ENCODE results near the gene COL17A1.

Gene COL17A1

GRCh38 chr10:104117839-104118323 lies 32.2 kb upstream of the COL17A1 start:
- TF ChIP-seq SIN3A (IDR thresholded peaks at IDR 0.05; ENCODE audit: borderline replicate concordance, insufficient read depth, low read length) = no peak
- TF ChIP-seq TAF1 (IDR thresholded peaks at IDR 0.05; ENCODE audit: borderline replicate concordance, insufficient read depth, low read length) = no peak
- no peak for TF ChIP-seq FOXP2 (optimal IDR thresholded peaks at IDR 0.05; ENCODE audit: borderline replicate concordance, extremely low read depth, extremely low read length, insufficient read depth)
- TF ChIP-seq REST (IDR thresholded peaks at IDR 0.05; ENCODE audit: insufficient read depth in 1 of 2, low read depth in 2 of 2, low read length in 2 of 2) = no peak
- no peak for TF ChIP-seq POLR2AphosphoS5 (IDR thresholded peaks at IDR 0.05; ENCODE audit: low read depth, low read length)

GRCh38 chr10:104113376-104113956 lies 27.8 kb upstream of the COL17A1 start:
- no peak for TF ChIP-seq REST (IDR thresholded peaks at IDR 0.05; ENCODE audit: insufficient read depth in 1 of 2, low read depth in 2 of 2, low read length in 2 of 2)
- no peak for TF ChIP-seq SIN3A (IDR thresholded peaks at IDR 0.05; ENCODE audit: borderline replicate concordance, insufficient read depth, low read length)
- TF ChIP-seq POLR2AphosphoS5 (IDR thresholded peaks at IDR 0.05; ENCODE audit: low read depth, low read length) = no peak
- no peak for TF ChIP-seq FOXP2 (optimal IDR thresholded peaks at IDR 0.05; ENCODE audit: borderline replicate concordance, extremely low read depth, extremely low read length, insufficient read depth)
- TF ChIP-seq TAF1 (IDR thresholded peaks at IDR 0.05; ENCODE audit: borderline replicate concordance, insufficient read depth, low read length) = no peak

GRCh38 chr10:104109908-104110662 lies 24.4 kb upstream of the COL17A1 start:
- TF ChIP-seq SIN3A (IDR thresholded peaks at IDR 0.05; ENCODE audit: borderline replicate concordance, insufficient read depth, low read length) = no peak
- TF ChIP-seq REST (IDR thresholded peaks at IDR 0.05; ENCODE audit: insufficient read depth in 1 of 2, low read depth in 2 of 2, low read length in 2 of 2) = no peak
- no peak for TF ChIP-seq TAF1 (IDR thresholded peaks at IDR 0.05; ENCODE audit: borderline replicate concordance, insufficient read depth, low read length)
- TF ChIP-seq POLR2AphosphoS5 (IDR thresholded peaks at IDR 0.05; ENCODE audit: low read depth, low read length) = no peak
- no peak for TF ChIP-seq FOXP2 (optimal IDR thresholded peaks at IDR 0.05; ENCODE audit: borderline replicate concordance, extremely low read depth, extremely low read length, insufficient read depth)

- no peak for TF ChIP-seq TAF1 (IDR thresholded peaks at IDR 0.05; ENCODE audit: borderline replicate concordance, insufficient read depth, low read length)
- TF ChIP-seq REST (IDR thresholded peaks at IDR 0.05; ENCODE audit: insufficient read depth in 1 of 2, low read depth in 2 of 2, low read length in 2 of 2) = no peak
- TF ChIP-seq FOXP2 (optimal IDR thresholded peaks at IDR 0.05; ENCODE audit: borderline replicate concordance, extremely low read depth, extremely low read length, insufficient read depth) = no peak
- no peak for TF ChIP-seq POLR2AphosphoS5 (IDR thresholded peaks at IDR 0.05; ENCODE audit: low read depth, low read length)
- no peak for TF ChIP-seq SIN3A (IDR thresholded peaks at IDR 0.05; ENCODE audit: borderline replicate concordance, insufficient read depth, low read length)
Measured at GRCh38 chr10:104104926-104105325, 19.2 kb upstream of the COL17A1 start.

Data from PFSK-1 (cell line).